GM06990 (cell line): Measurements from ENCODE around the gene CACNA1B.
"Not testable (repeated sequence)": the region's sequence is repeated elsewhere in the genome, so short reads cannot be mapped to it uniquely, and the experiment has no call there.

Experiments used
- DNase-seq: peaks from one replicate; pipeline ENCODE4 v3.0.0-alpha.2; 2011; ENCODE audit not compliant: insufficient read length; ENCODE audit errors: extremely low read depth
- H3K27me3 ChIP-seq: replicated peaks from 2 replicates; pipeline ENCODE4 v1.6.0; 2011; ENCODE audit warnings: low read length; ENCODE audit not compliant: control insufficient read depth, insufficient read depth
- H3K36me3 ChIP-seq: 2 replicates; pipeline ENCODE4 v1.5.1; 2011; ENCODE audit warnings: low read length; ENCODE audit not compliant: control insufficient read depth, insufficient read depth
- H3K4me3 ChIP-seq: replicated peaks from 2 replicates; pipeline ENCODE4 v1.5.1; 2011; ENCODE audit warnings: low read depth, mild to moderate bottlenecking, control low read depth, low read length
- CTCF ChIP-seq: IDR thresholded peaks from 2 replicates; pipeline ENCODE4 v1.5.1; 2011; ENCODE audit warnings: low read length, control low read depth, mild to moderate bottlenecking, inconsistent platforms; ENCODE audit not compliant: insufficient read depth, poor library complexity, severe bottlenecking

The CACNA1B gene

GRCh38 chr9:137880976-137881530, 3.5 kb downstream of the CACNA1B start:
- H3K27me3 ChIP-seq = no peaks in the 10 kb centered on the region; the same call in 1 of the 2 replicates
- H3K4me3 ChIP-seq = no peak overlapping the region
- no peak for TF ChIP-seq CTCF
- no peaks in the 10 kb centered on the region for H3K36me3 ChIP-seq
- no peak for DNase-seq

GRCh38 chr9:137881591-137882505, 4.3 kb downstream of the CACNA1B start:
- no peak overlapping the region for H3K4me3 ChIP-seq
- TF ChIP-seq CTCF = no peak

GRCh38 chr9:137882506-137882821, 4.9 kb downstream of the CACNA1B start:
- Histone ChIP-seq H3K4me3 (no peak overlapping the region), H3K36me3 (no peaks in the 10 kb centered on the region), H3K27me3 (no peaks in the 10 kb centered on the region; the same call in 1 of the 2 replicates)
- TF ChIP-seq CTCF = no peak
- no peak for DNase-seq

More at GRCh38 chr9:137881591-137882505, 4.3 kb downstream of the CACNA1B start:
- Histone ChIP-seq H3K27me3 (no peaks in the 10 kb centered on the region; the same call in 1 of the 2 replicates), H3K36me3 (no peaks in the 10 kb centered on the region)
- DNase-seq = no peak

GRCh38 chr9:137883977-137884376, 6.4 kb downstream of the CACNA1B start:
- not testable (repeated sequence) for DNase-seq, H3K27me3 ChIP-seq, H3K36me3 ChIP-seq, H3K4me3 ChIP-seq

- not testable (repeated sequence) for DNase-seq, H3K36me3 ChIP-seq, H3K27me3 ChIP-seq, H3K4me3 ChIP-seq
Observed at GRCh38 chr9:137884547-137884946, 7.0 kb downstream of the CACNA1B start.

GRCh38 chr9:137885121-137885520, 7.5 kb downstream of the CACNA1B start:
- not testable (repeated sequence) for H3K4me3 ChIP-seq, DNase-seq, H3K27me3 ChIP-seq, H3K36me3 ChIP-seq

- not testable (repeated sequence) for DNase-seq, H3K27me3 ChIP-seq, H3K36me3 ChIP-seq, H3K4me3 ChIP-seq
Observed at GRCh38 chr9:137888621-137889020, 11.0 kb downstream of the CACNA1B start.

- not testable (repeated sequence) for DNase-seq, H3K4me3 ChIP-seq, H3K36me3 ChIP-seq, H3K27me3 ChIP-seq
Observed at GRCh38 chr9:137889966-137890365, 12.4 kb downstream of the CACNA1B start.

GRCh38 chr9:137890768-137891587, 13.4 kb downstream of the CACNA1B start:
- not testable (repeated sequence) for DNase-seq, H3K4me3 ChIP-seq, H3K36me3 ChIP-seq, H3K27me3 ChIP-seq
